D341Med (cell line): ENCODE measurements around the gene DHRS7B.

Experiments used
- DNase-seq: peaks from one replicate; pipeline ENCODE4 v3.0.0; 2012; ENCODE audit warnings: low spot score

DHRS7B gene

DNA sequence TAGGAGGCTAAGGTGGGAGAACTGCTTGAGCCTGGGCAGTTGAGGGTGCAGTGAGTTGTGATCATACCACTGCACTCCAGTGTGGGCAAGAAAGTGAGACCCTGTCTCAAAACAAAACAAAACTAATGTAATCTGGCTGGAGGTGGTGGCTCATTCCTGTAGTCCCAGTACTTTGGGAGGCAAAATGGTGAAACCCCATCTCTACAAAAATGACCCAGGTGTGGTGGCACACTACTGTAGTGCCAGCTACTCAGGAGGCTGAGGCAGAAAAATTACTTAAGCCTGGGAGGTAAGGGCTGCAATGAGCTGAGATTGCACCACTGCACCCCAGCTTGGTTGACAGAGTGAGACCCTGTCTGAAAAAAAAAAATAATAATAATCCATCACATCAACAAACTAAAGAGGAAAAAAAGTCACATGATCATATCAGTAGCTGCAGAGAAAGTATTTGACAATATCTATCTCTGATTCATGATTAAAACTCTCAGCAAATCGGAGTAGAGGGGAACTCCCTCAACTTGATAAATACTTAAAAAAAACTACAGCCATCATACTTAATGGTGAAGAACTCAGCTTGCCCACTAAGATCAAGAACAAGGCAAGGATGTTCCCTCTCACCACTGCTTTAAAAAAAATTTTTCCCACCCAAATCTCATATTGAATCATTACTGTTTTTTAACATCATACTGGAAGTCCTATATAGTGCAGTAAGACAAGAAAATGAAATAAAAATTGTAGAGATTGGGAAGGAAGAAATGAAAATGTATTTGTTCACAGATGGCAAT is 31.0 kb downstream of the DHRS7B start:
- DNase-seq: no peak

DNA sequence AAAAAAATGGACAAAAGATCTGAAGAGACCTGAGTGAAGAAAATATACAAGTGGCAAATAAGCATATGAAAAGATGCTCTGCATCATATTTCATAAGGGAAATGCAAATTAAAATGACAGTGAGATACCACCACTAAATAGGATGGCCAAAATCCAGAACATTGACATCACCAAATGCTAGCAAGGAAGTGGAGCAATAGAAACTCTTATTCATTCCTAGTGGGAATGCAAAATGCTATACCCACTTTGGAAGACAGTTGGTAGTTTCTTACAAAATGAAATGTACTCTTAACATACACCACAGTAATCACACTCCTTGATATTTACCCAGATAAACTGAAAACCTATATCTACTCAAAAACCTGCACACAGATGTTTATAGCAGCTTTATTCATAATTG is 33.6 kb downstream of the DHRS7B start:
- no peak for DNase-seq

DNA sequence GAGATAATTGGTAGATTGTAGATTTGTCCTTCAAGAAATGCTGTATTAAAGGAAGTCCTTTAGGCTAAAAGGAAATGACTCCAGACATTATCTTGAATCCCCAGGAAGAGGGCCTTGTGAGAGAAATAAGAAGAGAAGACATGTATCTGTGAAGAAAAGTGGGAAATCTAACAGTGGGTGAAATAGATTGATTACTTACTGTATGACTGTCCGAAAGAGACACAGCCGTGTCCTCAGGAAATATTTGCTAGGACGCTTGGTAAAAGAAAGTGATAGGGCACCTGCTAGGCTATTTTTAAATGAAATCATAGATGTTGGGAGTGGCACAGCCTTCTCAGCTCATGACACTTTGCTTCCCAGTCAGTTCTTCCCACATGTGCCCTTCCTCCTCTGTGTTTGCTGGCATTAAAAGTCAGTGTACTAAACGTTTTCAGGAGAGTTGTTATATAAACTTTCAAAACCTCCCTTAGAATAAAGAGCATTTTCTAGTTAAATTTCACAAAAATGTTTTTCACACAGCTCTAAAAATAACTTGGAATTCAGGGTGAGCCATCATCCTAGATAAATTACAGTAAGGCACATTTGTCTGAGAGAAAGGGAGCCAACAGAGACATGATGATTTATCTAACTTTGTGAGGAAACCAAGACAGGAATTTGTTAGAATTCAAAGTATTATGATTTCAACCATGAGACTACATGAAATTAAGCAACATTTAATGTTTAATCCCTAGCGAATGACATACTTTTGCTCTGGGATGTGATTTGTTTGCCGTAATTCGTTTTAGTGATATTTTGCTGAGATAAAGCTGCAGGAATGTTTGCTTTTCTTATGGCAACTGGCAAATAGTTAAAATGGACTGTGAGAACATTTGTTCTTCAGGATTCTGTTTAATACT is 35.0 kb downstream of the DHRS7B start:
- no peak for DNase-seq

DNA sequence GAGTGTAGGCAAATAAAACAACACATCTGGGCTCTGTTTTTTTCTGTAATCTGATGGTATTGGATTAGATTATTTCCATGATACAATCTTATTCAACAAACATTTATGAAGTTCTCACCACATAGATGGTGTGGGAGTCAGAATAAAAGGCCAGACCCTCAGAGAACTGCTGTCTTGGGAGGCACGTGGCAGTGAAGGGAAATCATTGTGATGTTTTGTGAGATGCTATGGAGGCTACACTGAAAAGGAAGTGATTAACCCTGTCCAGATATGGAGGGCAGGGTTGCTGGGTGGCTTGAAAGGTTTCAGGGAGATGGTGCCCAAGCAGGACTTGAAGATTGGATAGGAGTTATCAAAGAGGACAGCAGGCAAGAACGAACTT is 35.6 kb downstream of the DHRS7B start:
- DNase-seq: no peak

DNA sequence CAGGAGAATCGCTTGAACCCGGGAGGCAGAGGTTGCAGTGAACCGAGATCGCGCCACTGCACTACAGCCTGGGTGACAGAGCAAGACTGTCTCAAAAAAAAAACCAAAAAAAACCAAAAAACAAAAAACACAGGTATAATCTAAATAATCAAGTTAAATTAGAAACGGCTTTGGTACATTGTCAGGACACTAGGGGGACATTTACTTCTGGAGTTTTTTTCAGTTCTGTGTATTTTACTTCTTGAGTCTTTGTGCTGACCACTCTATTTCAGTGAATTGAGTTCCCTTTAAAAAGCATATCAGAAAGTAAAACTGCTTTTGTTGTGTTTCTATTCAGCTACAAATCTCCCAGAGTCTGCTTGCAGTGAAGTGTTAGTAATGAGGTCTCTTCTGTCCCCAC is 36.3 kb downstream of the DHRS7B start:
- no peak for DNase-seq

DNA sequence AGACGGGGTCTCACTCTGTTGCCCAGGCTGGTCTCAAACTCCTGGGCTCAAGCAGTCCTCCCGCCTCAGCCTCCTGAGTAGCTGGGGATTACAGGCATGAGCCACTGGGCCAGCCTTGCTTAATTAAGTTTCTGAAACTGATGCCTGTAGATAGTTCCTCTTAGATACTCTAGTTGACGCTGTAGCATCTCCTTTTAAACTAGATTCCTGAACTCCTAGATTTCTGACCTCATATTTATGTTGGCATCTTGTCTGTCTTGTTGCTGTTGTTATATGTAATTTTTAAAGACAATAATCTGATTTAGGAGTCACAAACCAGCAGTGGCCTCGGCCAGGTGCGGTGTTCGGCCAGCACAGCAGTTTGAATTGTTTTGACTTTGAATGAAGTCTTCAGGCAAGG is 37.5 kb downstream of the DHRS7B start:
- DNase-seq: no peak

DNA sequence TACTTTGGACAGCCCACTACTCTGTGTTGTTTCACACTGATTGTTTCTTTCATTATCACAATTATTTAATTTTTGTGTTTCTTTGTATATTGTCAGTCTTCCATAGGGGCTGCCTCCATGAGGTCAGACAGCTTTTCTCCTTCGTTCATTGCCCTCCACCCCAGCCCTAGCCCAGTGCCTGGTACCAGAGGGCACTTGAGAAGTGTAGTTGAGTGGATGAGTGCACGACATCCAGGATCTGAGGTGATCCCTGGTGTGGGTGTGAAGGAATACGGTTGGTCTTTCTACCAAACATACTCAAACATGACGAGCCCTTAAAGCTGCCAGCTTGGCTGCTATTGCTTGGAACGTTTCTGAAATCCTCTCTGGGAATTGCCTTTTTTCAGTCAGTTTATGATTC is 37.9 kb downstream of the DHRS7B start:
- DNase-seq: no peak

DNA sequence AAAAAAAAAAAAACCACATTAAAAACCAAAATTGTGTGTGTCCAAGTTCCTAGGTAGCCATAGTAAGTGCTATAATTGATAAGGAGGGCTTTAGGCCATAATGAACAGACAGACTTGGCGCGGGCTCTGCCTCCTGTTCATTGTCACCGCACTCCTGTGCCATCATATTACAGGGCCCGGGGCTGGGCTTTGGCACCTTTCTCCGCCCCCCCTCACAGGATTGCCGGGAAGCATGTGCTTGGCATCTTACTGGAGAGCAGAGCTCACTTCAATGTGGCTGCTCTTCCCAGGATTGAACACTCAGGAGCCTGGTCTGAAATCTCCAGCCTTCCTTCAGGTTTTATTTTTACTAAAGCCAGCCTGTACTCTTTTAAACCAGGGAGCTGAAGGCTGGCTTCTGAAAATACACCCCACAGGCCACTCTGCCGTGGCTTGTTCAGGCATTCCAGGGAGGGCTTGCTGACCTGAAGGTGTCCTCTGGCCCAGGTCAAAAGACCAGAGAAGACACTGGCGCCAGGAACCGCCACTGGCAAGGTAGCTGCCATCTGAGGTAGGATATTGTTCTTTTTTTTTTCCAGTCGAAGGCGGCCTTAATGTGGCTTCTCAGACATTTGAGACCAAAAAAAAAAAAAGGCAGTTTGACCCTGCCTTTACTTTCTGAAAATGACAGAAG is 39.3 kb downstream of the DHRS7B start:
- no peak for DNase-seq

DNA sequence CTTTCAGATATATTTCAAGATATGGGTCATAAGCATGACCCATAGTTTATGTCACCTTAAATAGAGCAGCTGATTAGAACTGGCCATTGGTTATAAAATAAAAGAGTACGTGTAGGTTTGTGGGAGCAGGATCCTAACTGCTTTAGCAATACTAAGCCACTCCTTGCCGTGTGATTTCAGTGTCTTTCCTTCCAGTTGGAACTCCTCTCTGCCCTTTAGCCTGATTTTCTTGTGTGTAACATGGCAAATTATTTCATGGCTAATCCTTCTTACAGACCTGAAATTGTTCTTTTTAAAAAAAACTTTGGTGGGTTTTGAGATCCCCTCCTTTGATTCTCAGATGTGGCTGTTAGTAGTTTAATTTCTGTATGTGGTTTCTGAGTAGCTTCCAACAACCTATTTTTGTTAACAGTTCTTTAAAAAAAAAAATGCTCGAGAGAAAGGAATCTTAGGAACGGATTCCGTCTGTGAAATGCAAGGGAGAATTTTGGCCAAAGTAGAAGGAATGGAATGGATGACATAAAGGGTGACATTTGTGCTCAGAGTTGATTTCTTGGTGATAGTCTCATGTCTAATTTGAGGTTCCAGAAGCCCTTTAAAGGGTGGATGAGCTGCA is 39.9 kb downstream of the DHRS7B start:
- no peak for DNase-seq

DNA sequence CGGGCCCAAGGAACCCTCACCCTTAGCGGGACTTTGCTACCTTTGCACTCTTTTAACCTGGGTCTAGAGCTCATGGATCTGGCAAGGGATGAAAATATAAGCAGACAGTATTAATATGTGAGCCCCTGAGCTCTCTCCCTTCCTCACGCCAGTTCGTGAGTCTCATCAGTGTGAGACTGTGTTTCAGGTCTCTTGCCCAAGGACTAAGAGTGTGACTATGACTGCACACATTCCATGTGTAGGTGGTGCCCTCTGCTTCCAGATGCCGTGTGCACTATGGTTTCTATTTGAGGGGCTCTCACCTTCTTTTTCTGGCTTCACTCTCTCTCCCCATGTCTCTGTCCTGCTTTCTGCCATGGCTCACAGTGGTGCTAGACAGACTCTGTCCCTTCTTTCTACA is 40.5 kb downstream of the DHRS7B start:
- no peak for DNase-seq

DNA sequence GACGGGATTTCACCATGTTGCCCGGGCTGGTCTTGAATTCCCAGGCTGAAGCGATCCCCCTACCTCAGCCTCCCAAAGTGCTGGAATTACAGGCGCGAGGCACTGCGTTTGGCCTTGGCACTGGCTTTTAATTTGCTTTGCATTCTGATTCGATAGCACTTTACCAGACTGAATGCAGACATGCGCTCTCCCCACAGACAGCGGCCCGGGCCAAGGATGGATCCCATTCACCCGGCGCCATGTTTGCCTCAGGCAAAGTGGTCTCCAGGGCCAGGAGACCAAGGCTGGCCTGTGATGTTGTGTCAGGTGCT is 41.7 kb downstream of the DHRS7B start:
- no peak for DNase-seq

DNA sequence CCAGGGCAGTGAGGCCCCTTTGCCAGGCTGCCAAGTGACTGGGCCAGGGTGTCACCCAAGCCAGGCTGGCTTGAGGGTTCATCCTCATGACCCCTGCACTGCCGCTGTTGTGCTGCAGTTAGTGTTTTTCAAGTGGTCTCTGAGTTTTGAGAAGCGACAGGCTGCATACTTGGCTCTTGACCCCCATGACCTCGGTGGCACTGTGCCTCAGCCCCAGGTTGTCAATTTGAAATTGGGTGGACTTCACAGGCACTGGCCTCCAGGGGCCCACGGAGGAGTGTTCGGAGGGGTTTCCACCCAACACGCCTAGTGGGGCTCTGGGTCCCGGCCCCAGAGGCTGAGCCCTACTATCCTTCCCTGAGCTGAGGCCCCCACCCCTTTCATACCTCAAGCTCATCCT is 42.7 kb downstream of the DHRS7B start:
- no peak for DNase-seq

DNA sequence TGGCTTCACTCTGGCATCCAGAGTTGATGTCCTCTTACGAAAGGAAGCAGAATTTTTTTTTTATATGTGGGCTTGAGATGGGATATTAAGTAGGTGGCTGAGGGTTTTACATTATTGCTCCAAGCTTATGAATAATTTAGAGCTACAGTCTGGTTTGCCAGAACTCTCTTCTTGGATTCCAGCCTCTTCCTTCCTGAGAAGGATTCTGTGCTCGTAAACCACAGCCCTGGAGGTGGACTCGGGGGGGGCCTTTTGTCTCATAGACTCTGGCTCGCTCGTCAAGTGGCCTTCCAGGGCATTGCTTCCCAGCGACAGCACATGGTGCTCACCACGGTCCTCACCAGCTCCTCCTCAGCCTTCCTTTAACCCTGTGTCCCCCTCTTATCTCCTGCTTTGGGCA is 44.0 kb downstream of the DHRS7B start:
- no peak for DNase-seq

DNA sequence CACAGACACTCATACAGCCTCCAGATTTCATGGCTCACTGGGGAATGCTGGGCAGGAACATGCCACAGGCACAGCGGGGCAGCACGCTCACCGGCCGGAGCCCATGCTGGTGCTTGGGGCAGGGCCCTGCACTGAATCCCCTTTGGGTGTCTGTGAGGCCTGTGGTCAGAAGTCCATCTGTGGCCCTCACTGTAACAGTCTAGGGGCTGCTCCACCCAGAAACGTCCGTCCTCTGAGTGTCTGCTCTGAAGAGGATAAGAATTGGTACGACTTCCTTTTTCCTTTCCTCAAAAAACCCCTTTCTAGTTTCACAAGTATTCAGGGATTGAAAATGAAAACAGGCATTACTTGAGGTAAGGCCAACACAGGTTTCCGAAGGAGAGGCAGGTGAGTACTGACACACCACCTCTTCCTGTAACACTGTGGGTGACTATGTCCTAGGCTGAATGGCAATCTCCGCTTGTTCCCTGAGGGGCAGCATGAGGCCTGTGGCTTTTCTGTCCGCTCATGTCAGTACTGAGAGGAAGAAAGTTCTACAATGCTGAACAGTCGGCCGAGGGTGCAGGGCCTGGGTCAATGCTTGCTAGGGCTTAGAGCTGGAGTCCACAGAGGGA is 44.7 kb downstream of the DHRS7B start:
- DNase-seq: no peak

DNA sequence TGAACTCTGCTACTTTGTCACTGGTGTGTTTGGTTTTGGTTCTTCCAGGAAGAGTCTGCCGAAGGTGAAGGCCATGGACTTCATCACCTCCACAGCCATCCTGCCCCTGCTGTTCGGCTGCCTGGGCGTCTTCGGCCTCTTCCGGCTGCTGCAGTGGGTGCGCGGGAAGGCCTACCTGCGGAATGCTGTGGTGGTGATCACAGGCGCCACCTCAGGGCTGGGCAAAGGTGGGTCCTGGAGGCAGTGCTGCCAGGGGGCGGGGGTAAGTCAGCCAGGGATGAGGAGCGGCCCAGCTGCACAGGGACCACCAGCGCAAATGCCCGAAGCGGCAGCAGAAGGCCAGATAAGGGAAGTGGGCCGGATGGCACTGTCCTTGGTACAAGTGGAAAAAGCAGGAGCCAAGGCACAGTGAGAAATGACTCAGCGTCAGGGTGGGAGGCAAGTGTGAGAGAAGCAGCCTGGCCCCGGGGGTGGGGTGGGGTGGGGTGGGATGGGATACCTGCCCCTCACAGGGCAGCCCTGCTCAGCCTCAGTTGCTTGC is 45.3 kb downstream of the DHRS7B start:
- DNase-seq: no peak

DNA sequence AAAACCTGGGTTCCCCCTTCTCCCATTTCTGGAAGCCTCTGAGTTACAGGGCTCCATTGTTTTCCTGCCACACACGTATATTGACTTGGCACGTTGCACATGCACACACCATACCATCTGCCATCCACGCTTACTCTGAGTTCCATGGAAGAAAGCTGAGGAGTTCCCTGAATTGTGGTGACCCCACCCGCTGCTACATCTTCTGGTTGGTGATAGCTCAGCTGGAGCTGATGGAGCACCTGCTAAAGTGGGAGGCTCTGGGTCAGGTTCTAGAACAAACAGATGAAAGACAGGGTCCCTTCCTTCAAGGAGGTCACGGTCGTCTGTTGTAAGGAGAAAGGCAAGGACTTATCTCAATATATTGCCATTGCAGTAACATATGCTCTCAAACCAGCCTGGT is 46.1 kb downstream of the DHRS7B start:
- no peak for DNase-seq

DNA sequence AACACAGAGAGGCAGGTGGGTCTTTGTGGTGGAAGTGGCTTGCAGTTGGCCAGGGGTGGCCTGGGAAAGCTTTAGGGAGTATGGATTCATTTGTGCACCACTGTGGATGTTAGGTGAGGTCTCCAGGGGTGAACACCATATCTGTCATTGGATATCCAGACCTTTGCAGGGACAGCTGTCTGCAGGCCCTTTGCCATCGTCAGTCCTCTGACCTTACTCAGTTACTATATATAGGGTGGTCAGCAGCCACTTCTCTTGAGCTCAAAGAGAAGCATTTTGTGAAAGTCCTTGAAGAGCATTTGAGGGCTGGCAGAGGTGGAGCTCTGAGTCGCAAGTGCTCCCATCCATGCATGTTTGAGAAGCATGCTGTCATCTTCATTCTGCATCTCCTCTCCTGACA is 46.8 kb downstream of the DHRS7B start:
- no peak for DNase-seq

DNA sequence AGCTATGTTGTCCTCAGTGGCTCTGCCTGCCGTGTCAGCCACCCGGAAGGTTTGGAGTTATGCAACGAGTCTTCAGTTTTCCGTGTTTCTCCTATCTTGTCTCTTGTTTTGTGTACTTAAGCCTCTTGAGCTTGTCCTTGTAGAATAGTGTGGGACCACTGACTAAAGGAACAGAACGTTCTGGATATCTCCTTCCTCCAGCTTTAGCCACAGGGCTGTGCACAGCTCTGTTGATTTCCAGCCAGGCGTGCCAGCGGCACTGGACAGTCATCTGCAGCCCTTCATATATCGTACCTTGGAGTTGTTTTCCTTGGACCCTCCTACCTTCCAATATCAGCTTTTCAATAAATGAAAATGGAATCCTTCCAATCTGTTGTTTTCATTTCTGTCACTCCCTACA is 47.4 kb downstream of the DHRS7B start:
- DNase-seq: no peak

DNA sequence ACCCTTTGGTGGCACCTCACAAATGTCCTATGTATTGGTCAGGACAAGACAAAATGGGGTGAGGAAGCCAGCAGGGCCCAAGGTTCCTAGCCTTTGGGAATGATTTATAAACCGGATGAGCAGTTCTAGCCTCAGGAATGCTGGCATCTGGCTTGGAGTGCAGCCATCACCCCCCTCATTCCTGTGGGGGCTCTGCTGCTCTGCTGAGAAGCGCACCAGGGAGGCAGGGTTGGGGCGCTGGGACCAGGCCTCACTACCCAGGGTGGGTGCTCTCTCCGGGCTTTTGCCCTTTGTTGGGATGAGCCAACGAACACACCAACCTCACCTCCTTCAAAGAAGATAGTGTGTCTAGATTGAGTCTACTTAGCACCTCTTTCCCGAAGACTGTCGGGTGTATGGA is 47.9 kb downstream of the DHRS7B start:
- no peak for DNase-seq

DNA sequence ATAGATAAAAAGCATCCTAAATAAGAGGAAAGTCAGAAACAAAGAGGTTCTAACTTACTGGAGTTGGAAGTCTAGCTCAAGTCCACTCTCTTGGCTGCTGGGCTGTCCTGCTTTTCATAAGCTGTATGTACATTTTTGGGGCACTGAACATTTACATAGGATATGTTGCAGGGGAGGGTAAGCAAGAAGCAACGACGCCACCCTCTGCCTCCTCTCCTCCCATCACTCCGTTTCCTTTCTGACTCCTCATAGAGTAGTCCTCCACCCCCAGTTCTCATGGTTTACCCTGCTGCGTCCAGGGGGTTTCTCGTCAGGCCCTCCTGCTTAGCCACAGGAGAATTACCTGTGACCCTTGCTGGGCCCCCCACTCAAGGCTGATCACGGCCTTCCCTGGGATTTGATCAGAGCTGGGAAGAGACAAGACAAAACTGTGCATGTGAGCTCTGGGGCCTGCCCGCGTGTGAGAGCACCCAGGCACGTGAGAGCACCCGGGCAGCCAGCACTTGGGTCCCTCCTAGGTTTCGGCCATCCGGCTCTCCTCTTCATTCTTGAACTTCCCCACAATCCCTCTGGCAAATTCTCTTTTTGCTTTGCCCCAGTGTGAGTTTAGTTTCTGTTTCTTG is 50.1 kb downstream of the DHRS7B start:
- DNase-seq: no peak

DNA sequence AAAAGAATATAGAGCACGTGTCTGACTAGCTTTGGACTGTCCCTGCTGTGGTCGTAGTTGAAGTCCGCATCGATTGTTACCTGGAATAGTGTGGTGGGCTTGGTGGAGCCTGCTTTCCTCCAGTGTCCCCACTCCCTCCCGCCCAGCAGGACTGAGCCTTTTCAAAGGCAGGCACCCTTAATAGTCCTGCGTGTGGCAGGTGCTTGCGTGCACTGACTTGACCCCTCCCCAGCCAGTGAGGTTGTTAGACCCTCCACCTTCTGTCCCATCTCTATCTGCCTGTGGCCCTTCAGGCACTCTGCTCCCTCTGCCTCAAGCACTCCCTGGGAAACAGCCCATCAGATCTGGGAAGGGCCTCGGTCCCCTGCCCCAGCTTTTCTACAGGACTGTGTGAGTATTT is 50.6 kb downstream of the DHRS7B start:
- no peak for DNase-seq
